ENCODE results near the gene VAV3.

- no peak for TF ChIP-seq EZH2phosphoT487 (IDR thresholded peaks at IDR 0.05; ENCODE audit: borderline replicate concordance, low read depth, low read length)
- TF ChIP-seq CTCF (conservative IDR thresholded peaks at IDR 0.05; ENCODE audit: low read length) = no peak
Measured at GRCh38 chr1:107724648-107725047, 240.3 kb downstream of the VAV3 start.

All from OCI-LY7 (cell line).